SU-DHL-6 (cell line): Measurements from ENCODE around the gene TPD52L2.

Experiments used
- CTCF ChIP-seq: fragments of 200-600 bp; sonication (generic); IDR thresholded peaks from one replicate; pipeline ENCODE4 v1.5.1; 2017; ENCODE audit warnings: antibody characterized with exemption, mild to moderate bottlenecking, low read length, moderate library complexity; ENCODE audit not compliant: insufficient read depth, poor library complexity, severe bottlenecking
- EZH2phosphoT487 ChIP-seq: fragments of 200-600 bp; sonication (generic), shearing (Covaris generic); conservative IDR thresholded peaks from 2 replicates; pipeline ENCODE4 v1.6.1; 2018; ENCODE audit warnings: mild to moderate bottlenecking, antibody characterized with exemption, low read length, moderate library complexity, mixed read lengths

- TF ChIP-seq CTCF (no peak), EZH2phosphoT487 (no peak)
Measured at GRCh38 chr20:63858393-63859165, 6.5 kb upstream of the TPD52L2 start.
